GM12878 (cell line): ENCODE data around the gene SCARF2. TPM values are rescaled to one million over a fixed set of nuclear protein-coding genes. Genes with fewer than 3 reads are reported as not detected.

Experiments used
- ATAC-seq: fragments of 200-7000 bp; cut with Tn5 transposase; 3 replicates; pipeline ENCODE4 v1.9.1; 2020; ENCODE audit warnings: mild to moderate bottlenecking, moderate library complexity
- BruUV-seq: library from RNA; stranded (reverse); fragments of 400-500 nt; replicated peaks from 2 replicates; lab custom pipeline; 2021; lab: Mats Ljungman, UMichigan
- CTCF ChIA-PET: fragments of 300-600 bp; sonication (Branson Sonifier 250); formaldehyde crosslinking; extraction: SDS; loops from one replicate; lab custom pipeline; 2021; ENCODE audit warnings: inconsistent platforms; lab: Yijun Ruan, JAX
- POLR2A ChIA-PET: fragments of 350-600 bp; formaldehyde crosslinking; extraction: SDS; loops from one replicate; lab custom pipeline; 2021; ENCODE audit warnings: inconsistent platforms; lab: Charles Lee
- RAD21 ChIA-PET: fragments of 300-600 bp; sonication (Branson Sonifier 250); formaldehyde crosslinking; loops from one replicate; lab custom pipeline; 2023; ENCODE audit warnings: antibody characterized with exemption; ENCODE audit not compliant: unreplicated experiment; lab: Charles Lee
- SMC1A ChIA-PET: fragments of 300-600 bp; sonication (Branson Sonifier 250); formaldehyde crosslinking; loops from one replicate; lab custom pipeline; 2023; ENCODE audit not compliant: unreplicated experiment, uncharacterized antibody; lab: Charles Lee
- DNase-seq: peaks from one replicate; pipeline ENCODE4 v3.0.0-alpha.2; 2011; ENCODE audit warnings: low read depth, low spot score
- FAIRE-seq: peaks from 3 replicates; lab custom pipeline; 2011; peaks lifted over from hg19 to GRCh38; lab: Jason Lieb, UNC
- H2AFZ ChIP-seq: 2 replicates; pipeline ENCODE4 v1.6.0; 2011; ENCODE audit warnings: low read depth, low read length, control low read depth; ENCODE audit not compliant: control insufficient read depth
- H3K27ac ChIP-seq: 2 replicates; pipeline ENCODE4 v1.5.1; 2011; ENCODE audit warnings: control low read depth; ENCODE audit not compliant: control insufficient read depth, insufficient read depth
- H3K27me3 ChIP-seq, 2 experiments: replicated peaks in 1 of 2; 2 replicates each; pipeline versions ENCODE4 v1.6.0 to v1.6.1; 2011; ENCODE audit warnings: low read length in 1 of 2; ENCODE audit not compliant: control insufficient read depth in 2 of 2, insufficient read depth in 2 of 2
- H3K36me3 ChIP-seq, 2 experiments: 2 replicates each; pipeline ENCODE4 v1.5.1; 2011; ENCODE audit warnings: low read length in 1 of 2; ENCODE audit not compliant: control insufficient read depth in 2 of 2, insufficient read depth in 2 of 2
- H3K4me1 ChIP-seq: 2 replicates; pipeline ENCODE4 v1.6.1; 2011; ENCODE audit warnings: mild to moderate bottlenecking, low read length, moderate library complexity, mixed read lengths; ENCODE audit not compliant: control insufficient read depth, insufficient read depth
- H3K4me2 ChIP-seq: 2 replicates; pipeline ENCODE4 v1.6.0; 2011; ENCODE audit warnings: control low read depth; ENCODE audit not compliant: control insufficient read depth, insufficient read depth
- H3K4me3 ChIP-seq: fragments of 200-600 bp; sonication (generic); 2 replicates; pipeline ENCODE4 v1.5.1; 2016
- H3K79me2 ChIP-seq: 2 replicates; pipeline ENCODE4 v1.6.0; 2011; ENCODE audit warnings: low read length; ENCODE audit not compliant: control insufficient read depth, insufficient read depth
- H3K9ac ChIP-seq: 2 replicates; pipeline ENCODE4 v1.8.0; 2011; ENCODE audit warnings: low read length, control low read depth, mixed read lengths; ENCODE audit not compliant: control insufficient read depth, insufficient read depth
- H3K9me3 ChIP-seq: replicated peaks from 3 replicates; pipeline ENCODE4 v1.5.1; 2011; ENCODE audit warnings: mild to moderate bottlenecking, low read length; ENCODE audit not compliant: control insufficient read depth, insufficient read depth
- H4K20me1 ChIP-seq: 2 replicates; pipeline ENCODE4 v1.6.0; 2011; ENCODE audit not compliant: control insufficient read depth, insufficient read depth
- POLR2AphosphoS5 ChIP-seq: IDR thresholded peaks from 2 replicates; pipeline ENCODE4 v1.6.1; 2011; ENCODE audit warnings: mild to moderate bottlenecking, low read length, inconsistent platforms
- WGBS: methylation state at CpG from one replicate; pipeline ENCODE4 v1.1.6; 2016; ENCODE audit warnings: low lambda C conversion rate; ENCODE audit not compliant: insufficient replicate concordance, insufficient coverage; ENCODE audit errors: missing lambda C conversion rate; 5-methylcytosine and 5-hydroxymethylcytosine counted together
- in situ Hi-C: fragments of 300-500 bp; cut with MboI; formaldehyde crosslinking; loops from 9 replicates; pipeline ENCODE4 v1.14.3; 2018; ENCODE audit warnings: mixed read lengths
- intact Hi-C: fragments of 100-400 bp; cut with micrococcal nuclease; formaldehyde crosslinking; loops from one replicate; pipeline ENCODE4 v1.14.2; 2022; ENCODE audit not compliant: unreplicated experiment
- polyA plus RNA-seq, 11 experiments: library from polyadenylated mRNA; depleted of rRNA in 4 of 11; unstranded in 6 of 11; stranded (reverse) in 5 of 11; fragments of >200 nt; fragmentation: Nextera tagmentation in 4 of 11; fragmentation: Illumina TruSeq in 1 of 11; extraction: Ambion mirVana in 4 of 11; extraction: Trizol in 1 of 11; gene quantifications; 1 replicate in 1 of 11; 2 replicates in 10 of 11; pipeline versions ENCODE4 v1.2.1 to v1.2.3, GENCODE V29; 2011 to 2016; ENCODE audit warnings: inconsistent platforms in 2 of 11, missing spikeins in 2 of 11, low read depth in 1 of 11
- total RNA-seq, 4 experiments: library from RNA; depleted of rRNA in 3 of 4; stranded (reverse); fragments of >200 nt in 3 of 4; fragmentation: Illumina TruSeq in 1 of 4; extraction: Trizol in 1 of 4; gene quantifications; 2 replicates each; pipeline versions ENCODE4 v1.2.1 to v1.2.3, GENCODE V29; 2013 to 2021
- TF ChIP-seq, protein P1 (sequence below): fragments of 450-650 bp; IDR thresholded peaks from 2 replicates; pipeline ENCODE4 v1.6.1; 2017; ENCODE audit warnings: low read depth, mild to moderate bottlenecking, moderate library complexity
- TF ChIP-seq, protein P2 (sequence below): fragments of 450-650 bp; formaldehyde crosslinking; IDR thresholded peaks from 2 replicates; pipeline ENCODE4 v1.4.0; 2022; ENCODE audit warnings: mild to moderate bottlenecking, moderate library complexity

SCARF2 gene
- total and polyA plus RNA-seq, 10 of the 15 experiments (the other 5 are each of a cell fraction or from before 2014, with no cell fraction given), result 0.01 to 0.74 (median 0.17) TPM; not detected in 5

DNA sequence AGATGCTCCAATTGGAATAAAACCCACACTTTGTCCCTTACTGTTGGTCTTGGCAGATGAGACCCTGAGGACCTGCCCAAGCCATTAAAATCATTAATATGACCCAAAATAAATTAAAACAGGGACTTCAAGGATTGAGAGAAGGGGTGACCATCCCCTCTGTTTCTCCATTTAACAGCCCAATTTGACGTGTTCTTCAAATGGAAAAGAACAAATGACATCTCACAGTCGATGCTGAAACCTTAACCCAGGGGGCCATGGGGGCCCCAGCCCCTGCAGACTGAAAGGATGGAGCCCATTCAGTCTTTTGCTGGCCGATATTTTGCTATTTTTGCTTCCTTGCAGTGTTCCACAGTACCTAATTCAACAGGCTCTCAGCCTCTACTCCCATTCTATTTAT, 23.2 kb downstream of the SCARF2 start:
- POLR2A ChIA-PET, result no interaction called here
- in situ Hi-C loops, result no loop called here
- TF ChIP-seq, protein P1, sequence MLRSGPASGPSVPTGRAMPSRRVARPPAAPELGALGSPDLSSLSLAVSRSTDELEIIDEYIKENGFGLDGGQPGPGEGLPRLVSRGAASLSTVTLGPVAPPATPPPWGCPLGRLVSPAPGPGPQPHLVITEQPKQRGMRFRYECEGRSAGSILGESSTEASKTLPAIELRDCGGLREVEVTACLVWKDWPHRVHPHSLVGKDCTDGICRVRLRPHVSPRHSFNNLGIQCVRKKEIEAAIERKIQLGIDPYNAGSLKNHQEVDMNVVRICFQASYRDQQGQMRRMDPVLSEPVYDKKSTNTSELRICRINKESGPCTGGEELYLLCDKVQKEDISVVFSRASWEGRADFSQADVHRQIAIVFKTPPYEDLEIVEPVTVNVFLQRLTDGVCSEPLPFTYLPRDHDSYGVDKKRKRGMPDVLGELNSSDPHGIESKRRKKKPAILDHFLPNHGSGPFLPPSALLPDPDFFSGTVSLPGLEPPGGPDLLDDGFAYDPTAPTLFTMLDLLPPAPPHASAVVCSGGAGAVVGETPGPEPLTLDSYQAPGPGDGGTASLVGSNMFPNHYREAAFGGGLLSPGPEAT, result no peak
- TF ChIP-seq, protein P2, sequence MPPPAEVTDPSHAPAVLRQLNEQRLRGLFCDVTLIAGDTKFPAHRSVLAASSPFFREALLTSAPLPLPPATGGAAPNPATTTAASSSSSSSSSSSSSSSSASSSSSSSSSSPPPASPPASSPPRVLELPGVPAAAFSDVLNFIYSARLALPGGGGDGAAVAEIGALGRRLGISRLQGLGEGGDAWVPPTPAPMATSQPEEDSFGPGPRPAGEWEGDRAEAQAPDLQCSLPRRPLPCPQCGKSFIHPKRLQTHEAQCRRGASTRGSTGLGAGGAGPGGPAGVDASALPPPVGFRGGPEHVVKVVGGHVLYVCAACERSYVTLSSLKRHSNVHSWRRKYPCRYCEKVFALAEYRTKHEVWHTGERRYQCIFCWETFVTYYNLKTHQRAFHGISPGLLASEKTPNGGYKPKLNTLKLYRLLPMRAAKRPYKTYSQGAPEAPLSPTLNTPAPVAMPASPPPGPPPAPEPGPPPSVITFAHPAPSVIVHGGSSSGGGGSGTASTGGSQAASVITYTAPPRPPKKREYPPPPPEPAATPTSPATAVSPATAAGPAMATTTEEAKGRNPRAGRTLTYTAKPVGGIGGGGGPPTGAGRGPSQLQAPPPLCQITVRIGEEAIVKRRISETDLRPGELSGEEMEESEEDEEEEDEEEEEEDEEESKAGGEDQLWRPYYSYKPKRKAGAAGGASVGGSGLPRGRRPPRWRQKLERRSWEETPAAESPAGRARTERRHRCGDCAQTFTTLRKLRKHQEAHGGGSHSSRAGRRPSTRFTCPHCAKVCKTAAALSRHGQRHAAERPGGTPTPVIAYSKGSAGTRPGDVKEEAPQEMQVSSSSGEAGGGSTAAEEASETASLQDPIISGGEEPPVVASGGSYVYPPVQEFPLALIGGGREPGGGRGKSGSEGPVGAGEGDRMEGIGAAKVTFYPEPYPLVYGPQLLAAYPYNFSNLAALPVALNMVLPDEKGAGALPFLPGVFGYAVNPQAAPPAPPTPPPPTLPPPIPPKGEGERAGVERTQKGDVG (CRISPR knock-in tag), result no peak
- TF ChIP-seq POLR2AphosphoS5, result no peak
- TF ChIP-seq, all 136 proteins: peak for 0
- no peaks in the 10 kb centered on the region for H3K36me3 ChIP-seq
- H3K4me1 ChIP-seq, result no peaks in the 10 kb centered on the region
- H4K20me1 ChIP-seq, result no peaks in the 10 kb centered on the region
- H3K4me2 ChIP-seq, result no peak overlapping the region
- no TSS peak for BruUV-seq
- 29% methylated on average over 3 of the region's 3 CpGs for WGBS
- H3K27ac ChIP-seq, result no peak overlapping the region
- H3K4me3 ChIP-seq, result no peak overlapping the region
- FAIRE-seq (no peak), ATAC-seq (no peak), DNase-seq (no peak)
- no peaks in the 10 kb centered on the region for H3K27me3 ChIP-seq
- no peak overlapping the region for H3K9ac ChIP-seq
- ChIA-PET SMC1A (no interaction called here), RAD21 (no interaction called here), CTCF (no interaction called here)
- intact Hi-C loops, result loop anchor here (10.0 kb wide), 1 partner anchor 150 kb away; no protein-coding TSS in a partner anchor
- H2AFZ ChIP-seq, result no peak overlapping the region
- H3K9me3 ChIP-seq, result no peaks in the 10 kb centered on the region
- H3K79me2 ChIP-seq, result no peaks in the 10 kb centered on the region
